ENCODE data around the gene GNG4.

The GNG4 gene

DNA sequence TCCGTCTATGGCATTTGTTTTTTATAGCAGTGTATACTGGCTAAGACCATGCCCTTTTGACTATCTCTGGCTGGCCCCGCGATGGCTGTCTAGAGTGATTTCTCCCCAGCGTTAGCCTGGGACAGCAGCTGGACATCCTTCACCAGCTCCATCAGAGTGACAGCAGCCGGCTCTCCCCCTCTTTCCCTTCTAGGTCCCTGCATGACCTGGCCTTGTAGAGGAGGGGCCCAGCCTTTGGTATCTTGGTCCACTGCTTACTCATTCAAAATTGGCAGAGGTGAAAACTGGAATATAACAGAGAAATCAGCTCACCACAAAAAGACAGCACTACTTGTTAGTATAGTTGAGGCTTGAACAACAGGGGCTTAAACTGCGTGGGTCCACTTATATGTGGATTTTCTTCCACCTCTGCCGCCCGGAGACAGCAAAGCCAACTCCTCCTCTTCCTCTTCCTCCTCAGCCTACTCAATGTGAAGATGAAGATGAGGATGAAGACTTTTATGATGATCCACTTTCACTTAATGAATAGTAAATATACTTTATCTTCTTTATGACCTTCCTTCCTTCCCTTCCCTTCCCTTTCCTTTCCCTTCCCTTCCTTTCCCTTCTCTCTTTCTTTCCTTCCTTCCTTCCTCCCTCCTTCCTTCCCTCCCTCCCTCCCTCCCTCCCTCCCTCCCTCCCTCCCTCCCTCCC, 116.0 kb downstream of the GNG4 start:
- no peak for DNase-seq (ENCODE audit: low read depth in 2 of 2)

DNA sequence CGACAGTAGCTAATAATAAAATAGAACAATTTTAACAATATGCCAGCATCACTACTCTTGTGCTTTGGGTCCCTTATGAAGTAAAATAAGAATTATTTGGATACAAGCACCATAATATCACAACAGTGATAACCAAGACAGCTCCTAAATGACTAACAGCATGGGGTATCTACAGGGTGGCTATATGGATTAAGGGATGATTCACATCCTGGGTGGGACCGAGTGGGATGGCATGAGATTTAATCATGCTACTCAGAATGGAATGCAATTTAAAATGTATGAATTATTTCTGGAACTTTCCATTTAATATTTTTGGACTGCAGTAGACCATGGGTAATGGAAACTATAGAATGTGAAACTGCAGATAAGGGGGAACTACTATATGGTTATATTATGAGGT, 117.2 kb downstream of the GNG4 start:
- DNase-seq (ENCODE audit: low read depth in 2 of 2): no peak

DNA sequence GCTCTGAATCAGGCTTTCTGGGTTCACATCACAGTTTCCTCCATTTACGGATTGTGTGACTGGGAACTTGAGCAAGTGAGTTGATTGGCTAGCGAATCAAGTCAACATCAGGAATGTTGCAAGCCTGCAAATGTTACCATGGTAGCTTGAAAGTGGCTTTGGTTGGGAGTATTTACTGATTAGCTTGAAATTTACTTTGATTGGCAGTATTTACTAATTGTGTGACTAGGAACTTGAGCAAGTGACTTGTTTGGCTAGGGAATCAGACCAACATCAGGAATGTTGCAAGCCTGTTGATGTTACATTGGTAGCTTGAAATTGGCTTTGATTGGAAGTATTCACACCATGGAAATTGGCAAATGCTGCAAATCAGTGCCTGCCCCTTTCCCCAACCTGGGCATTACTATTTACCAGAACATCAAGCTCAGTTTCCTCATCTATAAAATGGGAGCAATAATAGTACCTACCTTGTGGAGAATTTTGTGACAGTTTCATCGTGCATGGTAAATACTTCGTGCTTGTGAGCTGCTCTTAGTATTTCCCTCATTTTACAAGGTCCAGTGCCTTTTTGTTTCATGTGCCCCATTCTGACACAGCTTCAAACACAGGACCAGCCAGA, 122.3 kb downstream of the GNG4 start:
- DNase-seq (ENCODE audit: low read depth in 2 of 2): no peak

DNA sequence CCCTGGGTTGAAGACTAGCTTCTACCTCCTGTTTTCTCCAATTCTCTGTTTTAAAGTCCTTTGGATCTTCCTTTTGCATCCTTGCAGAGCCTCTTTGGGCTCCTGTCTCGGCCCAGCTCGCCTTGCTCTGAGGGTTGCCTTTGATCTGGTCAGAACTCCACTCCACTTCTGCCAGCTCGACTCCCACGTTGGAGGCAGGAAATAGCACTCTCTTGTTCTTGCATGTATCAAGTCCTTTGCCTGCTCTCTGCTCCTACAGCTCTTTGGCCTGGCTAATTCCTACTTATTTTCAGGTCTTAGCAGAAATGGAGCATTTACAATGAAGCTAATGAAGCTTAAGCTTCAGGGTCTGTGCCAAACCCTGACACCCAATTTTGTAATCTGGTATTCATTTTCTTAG, 124.3 kb downstream of the GNG4 start:
- no peak for DNase-seq (ENCODE audit: low read depth in 2 of 2)

DNA sequence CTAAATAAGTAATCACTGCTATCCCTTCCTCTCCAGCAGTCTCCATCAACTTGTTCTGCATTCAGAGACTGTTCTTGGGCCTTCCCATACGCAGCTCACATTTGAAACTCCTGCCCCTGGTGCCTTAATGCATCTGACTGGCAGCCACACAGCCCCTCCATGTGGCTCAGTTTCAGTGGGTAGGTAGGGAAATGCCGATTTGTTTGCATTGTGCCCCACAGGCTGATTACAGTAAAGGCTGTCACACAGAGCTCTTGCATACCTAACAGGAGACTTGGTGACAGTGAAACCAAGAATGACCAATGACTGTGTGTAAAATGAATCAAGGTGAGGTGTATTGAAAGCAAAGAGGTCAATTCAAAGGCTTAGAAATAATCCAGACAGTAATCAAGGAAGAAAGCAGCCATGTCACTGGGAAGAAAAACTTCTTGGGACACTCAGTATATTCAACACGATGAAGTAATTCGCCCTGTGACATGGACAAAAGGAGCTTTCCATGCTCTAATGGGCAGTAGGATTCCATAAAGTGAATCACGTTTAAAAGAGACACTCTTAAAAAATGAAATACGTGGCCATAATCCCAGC, 132.6 kb downstream of the GNG4 start:
- DNase-seq (ENCODE audit: low read depth in 2 of 2): no peak

DNA sequence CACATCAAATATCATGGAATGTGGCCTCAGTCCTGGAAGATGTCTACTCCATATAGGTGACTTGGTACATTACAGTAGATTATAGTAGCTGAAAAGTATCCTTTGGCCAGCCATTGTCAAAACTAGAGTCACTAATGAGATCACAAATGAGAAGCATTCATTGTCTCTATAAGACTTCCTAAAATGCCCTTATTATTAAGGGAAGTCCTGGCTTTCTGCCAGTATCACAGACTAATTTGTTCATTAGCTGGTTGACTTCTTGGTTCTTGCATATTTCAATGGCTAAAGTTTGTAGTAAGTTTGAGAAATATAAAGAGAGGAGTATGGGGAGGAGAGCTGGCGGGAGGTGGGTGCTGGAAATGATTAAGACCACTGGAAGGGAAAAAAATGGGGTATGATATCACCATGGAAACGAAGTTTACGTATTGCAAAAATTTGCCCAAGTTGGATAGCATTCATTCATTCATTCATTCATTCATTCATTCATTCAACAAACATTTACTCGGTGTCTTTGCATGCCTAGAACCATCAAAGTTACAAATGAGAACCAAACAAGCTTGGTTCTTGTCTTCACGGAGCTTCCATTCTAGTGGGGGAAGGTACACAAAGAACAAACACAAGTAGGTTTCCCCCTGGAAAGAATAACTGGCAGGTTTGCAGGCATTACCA, 133.6 kb downstream of the GNG4 start:
- no peak for DNase-seq (ENCODE audit: low read depth in 2 of 2)

DNA sequence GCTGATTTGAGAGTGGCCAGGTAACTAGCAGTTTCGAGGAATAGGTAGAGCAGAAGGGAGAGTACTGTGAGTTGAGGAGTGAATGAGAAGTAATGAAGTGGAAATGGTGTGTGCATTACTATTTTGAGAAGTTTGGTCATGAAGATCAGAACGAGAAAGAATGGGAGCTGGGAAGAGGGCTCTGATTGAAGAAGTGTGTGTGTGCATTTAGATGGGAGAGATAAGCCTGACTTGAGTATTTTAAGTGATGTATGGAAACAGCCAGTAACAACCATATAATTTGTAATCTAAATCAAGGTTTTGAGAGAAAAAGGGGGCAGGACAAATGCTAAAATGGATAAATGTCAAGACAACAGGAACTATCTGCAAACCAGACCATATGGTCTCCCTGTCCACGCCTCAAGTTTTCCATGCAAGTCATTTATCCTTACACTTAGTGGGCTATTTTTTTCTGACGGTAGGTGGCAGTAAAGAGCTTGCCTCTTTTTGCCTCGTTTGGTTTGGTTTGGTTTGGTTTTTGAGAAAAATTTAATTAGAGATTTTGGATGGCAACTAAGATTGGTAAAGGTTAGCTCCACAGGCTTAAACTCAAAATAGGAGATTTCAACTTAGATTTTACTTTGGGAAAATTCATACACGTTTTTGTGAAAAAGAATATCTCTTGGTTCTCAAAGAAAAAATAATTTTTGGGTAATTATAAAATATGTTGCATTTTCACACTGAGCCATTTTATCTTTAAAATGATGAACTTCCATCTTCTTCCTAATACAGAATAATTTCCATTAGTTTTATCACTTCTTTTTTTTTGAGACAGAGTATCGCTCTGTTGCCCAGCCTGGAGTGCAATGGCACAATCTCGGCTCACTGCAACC, 135.9 kb downstream of the GNG4 start:
- no peak for DNase-seq (ENCODE audit: low read depth in 2 of 2)

DNA sequence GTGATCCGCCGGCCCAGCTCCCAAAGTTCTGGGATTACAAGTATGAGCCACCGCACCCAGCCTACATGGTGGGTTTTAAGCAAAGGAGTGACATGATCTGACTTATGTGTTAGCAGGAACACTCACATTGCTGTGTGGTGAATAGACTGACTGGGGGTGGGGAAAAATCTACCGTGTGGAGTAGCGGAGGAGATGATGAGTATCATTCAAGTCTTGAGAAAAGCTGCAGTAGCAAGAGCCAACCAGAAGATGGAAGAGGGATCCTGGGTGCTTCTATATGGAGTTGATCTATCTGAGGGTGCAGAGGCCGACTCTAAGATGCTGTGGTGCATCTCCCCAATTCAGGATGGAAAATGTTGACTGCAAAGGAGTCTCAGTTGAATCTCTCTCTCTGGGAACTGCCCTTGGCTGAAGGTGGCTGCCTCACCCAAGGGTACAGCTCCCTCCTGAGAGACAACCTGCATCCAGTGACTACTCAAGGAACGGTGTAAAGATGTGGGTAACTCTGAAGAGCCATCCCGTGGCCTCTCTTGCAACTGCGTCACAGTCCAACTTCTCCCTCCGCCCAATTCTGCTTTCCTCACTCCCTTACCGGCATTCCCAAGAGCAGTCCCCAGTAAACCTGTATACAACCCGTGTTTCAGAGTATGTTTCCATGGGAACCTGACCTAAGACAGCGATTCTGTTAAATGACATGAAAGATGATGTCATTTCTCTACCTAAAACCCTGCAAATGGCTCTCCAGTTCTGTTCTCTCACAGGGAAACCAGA, 137.9 kb downstream of the GNG4 start:
- DNase-seq (ENCODE audit: low read depth in 2 of 2): no peak

DNA sequence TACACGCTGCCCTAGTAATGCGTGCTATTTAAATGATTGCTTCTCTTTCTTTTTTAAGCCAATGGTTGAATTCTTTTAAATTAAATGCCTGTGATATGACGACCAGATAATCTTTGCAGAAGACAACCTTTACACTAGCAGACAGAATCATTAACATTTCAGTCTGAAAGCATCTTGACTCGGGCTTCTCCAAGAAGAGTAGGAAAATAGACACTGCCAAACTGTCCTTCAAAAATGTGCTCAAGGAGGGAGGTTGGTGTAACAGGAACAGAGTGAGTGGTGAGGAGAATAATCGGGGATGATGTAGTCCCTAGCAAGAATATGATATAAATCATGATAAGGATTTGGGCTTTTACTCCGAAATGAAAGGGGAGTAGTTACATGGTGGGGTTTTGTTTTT, 138.8 kb downstream of the GNG4 start:
- DNase-seq (ENCODE audit: low read depth in 2 of 2): no peak

DNA sequence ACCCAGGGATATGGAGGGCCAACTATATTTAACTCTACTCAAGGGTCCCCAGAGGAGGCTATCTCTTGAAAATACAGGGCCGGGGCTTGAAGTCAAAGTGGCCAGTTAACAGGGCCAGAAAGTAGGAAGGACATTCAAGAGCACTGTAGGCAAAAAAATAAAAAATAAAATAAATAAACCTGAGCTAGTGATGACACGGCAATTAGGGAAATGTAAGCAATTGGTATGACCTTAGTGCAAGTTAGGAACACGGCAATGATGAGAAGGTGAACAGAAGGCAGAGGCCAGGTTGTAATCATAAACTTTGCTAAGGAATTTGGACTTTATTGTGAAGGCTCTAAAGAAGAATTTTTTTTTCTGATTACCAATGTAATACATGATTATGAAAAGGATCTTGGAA, 142.0 kb downstream of the GNG4 start:
- no peak for DNase-seq (ENCODE audit: low read depth in 2 of 2)

DNA sequence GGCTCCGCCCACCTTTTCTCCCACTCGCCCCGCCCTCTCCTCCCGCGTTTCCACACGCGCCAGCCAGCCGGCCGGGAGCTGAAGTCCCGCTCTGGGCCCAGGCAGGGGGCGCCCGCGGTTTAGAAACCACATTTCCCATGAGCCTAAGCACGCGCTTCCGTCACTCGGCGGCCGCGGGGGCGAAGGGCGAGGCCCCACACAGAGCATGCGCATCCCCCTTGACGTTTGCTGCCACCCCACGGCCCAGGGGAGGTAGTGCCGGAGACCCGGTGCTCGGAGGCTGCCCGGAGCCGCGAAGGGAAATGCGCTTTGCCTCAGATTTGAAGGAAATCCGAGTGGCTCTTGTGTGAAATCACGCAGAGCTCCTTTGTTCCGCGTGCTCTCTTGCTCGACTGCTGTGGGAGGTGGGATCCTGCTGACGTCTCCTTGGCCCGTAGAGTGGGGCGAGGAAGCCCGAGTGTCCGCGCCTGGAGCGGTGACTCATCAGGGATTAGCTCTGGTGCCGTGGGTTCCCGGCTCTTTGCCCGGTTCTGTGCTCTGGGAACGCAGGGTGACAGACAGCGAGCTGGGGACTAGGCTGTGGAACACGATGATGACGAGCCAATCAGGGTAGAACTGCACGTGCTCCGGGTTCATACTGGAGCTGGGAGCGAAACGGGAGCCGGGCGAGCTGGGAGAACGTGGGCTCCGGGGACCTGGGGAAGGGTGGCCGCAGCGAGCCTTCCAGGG, 144.9 kb downstream of the GNG4 start:
- DNase-seq (ENCODE audit: low read depth in 2 of 2): peak; percentile 96 to 97

DNA sequence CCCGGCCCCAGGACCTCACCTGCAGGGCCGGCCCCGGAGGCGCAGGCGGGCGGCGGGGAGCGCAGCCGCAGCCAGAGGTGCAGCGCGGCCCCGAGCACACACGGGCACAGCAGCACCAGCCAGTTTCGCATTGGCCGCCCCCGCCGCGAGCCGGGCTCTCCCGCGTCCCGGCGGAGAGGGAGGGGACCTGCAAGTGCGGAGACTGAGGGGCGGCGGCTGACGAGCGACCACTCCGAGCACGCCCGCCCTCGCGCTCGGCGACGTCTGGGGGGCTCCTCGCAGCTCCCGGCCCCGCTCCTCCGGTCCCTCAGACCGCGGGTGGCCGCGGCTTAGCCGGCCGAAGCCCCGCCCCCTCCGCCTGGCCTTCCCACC, 145.5 kb downstream of the GNG4 start, which contains the start of gene B3GALNT2:
Gene B3GALNT2 (minus strand): TSS at position 331 of the 372 bp plus-strand sequence. CDS start 200 bp downstream, at position 131.
- no peak for DNase-seq (ENCODE audit: low read depth in 2 of 2)

DNA sequence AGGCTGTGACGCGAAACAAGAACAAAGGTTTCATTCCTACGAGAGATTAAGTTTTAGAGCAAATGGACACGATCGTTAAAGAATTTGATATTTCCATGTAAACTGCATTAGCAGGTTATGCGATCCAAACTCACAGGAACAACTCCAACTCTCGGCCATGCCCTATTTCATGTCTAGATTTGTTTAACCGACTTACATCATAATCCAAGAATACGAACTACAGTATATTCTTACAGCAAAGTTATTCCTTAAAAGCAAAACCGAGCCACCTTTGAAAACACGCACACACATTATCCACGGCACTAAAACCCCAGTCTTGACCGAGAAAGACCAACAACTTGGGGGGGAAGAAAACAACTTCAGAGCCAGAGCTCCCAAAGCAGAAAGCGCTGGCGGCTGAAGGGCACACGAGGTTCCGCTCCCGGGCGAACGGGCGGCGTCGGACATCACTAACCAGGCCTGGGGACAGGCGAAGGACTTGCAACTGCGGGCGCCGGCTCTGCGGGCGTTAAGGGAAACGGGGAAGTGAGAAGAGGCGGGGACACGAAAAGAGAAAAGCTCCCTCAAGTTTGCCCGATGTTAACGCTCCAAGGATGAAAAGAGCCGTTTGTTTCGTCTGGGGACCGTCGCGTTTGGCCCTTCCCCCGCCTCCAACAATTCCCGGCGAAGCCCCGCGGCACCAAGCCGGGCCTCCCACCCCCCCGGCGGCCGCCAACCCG, 146.0 kb downstream of the GNG4 start:
- peak in 1 of 2 donors; percentile 11 for DNase-seq (ENCODE audit: low read depth in 2 of 2)

DNA sequence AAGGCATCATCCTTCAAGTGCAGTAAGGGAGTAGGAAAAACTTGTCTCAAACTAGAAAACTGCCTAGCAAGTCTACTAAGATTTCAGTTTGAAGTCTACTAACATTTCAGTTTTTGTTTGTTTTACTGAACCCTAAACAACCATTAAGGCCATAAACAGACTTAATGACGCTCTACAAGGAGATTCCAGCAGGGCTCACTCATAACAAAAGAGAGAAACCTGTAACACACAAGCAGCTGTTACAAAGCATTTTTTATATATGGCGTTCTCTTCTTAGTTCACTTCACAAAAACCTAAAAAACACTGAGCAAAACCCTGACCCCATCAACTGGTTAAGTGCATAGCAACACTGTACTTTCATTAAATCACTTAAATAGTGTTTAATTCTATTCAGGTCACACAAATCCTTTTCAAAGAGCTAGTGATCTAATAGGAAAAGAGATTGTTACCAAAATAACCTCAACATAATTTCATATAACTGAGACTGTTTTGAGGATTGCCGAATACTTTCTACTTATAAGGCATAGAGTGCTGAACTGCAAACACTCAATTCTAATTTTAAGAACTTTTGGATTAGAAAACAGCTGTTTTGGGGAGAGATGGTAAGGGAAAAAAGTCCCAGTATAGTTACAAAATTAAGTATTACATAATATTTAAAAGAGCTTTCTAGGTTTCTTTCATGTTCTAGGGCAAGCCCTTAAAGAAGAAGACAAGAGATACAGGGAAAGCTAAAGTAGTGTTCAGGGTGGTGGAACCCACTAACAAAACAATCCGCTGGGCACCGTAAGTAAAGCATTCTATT, 146.8 kb downstream of the GNG4 start:
- no peak for DNase-seq (ENCODE audit: low read depth in 2 of 2)

DNA sequence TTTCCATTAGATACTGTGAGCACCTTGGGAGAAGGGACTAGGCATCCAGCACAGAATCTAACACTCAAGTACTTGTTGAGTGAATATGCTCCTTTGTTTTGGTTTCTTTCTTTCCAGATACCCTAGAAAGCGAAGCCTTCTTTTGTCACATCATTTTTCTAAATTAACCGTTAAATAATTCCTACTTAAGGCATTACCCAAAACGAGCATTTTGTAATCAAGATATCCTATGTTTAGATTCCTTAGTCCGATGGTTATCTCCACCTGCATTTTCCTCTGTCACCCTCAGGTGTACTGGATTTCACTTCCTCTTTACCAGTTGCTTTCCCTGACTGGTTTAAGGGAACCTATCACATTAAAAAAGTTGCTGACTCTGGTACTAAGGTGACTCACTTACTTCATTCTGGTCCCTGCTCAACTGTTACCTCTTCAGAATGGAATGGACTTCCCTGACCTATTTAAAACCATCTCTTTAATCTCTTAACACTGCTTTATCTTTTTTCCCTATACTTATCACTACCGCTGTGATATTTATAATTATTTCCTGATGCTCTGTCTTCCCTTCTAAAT, 148.5 kb downstream of the GNG4 start:
- DNase-seq (ENCODE audit: low read depth in 2 of 2): no peak

Measured in stimulated activated CD8-positive, alpha-beta memory T cell treated with anti-CD3 and anti-CD28 coated beads, Interleukin-7, amount 100 ng/mL, for 1 hour (primary cell).